Measurements from ENCODE around the gene RBMX.
"Not testable (repeated sequence)": the region's sequence is repeated elsewhere in the genome, so short reads cannot be mapped to it uniquely, and the experiment has no call there.

The RBMX gene

GRCh38 chrX:136874114-136874513 is 6.4 kb downstream of the RBMX start:
- DNase-seq = not testable (repeated sequence)

- DNase-seq = not testable (repeated sequence)
These were observed 7.3 kb downstream of the RBMX start for GRCh38 chrX:136873210-136873609.

GRCh38 chrX:136872091-136872700 is 8.3 kb downstream of the RBMX start:
- DNase-seq = no peak

GRCh38 chrX:136870064-136870463 is 10.5 kb downstream of the RBMX start:
- no peak for DNase-seq

DNA sequence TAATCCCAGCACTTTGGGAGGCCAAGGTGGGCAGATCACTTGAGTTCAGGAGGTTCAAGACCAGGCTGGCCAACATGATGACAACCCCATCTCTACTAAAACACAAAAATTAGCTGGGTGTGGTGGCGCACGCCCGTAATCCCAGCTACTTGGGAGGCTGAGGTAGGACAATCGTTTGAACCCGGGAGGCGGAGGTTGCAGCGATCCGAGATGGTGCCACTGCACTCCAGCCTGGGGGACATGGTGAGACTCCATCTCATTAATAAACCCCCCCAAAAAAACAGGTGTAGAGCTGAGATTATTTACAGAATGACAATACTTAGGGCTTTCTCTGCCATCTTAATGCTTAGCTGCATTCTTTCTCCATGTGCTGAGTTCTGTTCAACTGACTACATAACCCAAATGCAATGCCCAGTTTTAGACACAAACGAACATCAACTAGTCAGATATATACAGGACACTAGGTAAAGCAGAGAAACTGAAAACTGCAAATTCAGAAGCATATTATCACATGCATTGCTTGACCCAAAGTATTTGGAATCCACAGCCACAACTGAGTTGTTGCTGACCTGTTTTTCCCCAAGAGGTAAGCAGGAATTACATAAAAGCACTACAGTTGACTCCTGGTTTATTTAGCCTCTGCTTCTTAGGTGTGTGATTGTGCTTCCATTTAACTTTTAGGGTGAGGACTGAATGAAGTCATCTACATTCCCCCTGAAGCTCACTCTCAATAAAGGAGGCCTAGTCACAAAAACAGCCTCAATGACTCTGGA is 12.1 kb downstream of the RBMX start:
- no peak for DNase-seq

DNA sequence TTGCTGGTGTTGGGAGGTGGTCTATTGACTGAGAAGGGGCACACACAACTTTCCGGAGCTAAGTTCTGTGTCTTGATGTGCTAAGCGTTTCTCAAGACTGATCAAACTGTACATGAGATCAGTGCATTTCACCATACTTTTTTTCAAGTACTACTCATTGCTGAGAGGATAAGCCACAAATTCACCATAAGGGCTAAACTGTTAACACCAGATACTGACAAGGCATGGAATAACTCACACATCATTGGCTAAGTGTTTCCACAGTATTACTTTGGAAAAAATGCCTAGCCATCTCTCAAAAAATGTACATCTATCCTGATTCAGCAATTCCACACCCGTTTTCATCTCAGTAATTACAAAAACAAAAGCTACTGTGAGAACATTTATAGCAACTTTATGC is 13.0 kb downstream of the RBMX start:
- DNase-seq = no peak

DNA sequence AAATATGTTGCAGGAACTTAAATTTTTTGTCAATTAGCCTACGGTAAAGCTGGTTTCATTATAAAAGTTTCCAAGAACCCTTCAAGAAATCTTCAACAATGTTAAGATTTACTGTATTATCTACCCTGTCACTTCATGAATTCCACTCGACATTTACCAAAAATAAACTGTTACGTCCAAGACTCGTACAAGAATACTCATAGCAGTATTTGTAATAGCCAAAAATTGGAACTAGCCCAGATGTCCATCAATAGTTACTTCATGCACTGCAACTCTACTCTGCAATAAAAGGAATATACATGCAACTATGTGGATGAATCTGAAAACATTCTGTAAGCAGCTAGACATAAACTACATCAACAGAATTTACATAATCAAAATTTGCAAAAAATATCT is 13.4 kb downstream of the RBMX start:
- no peak for DNase-seq

DNA sequence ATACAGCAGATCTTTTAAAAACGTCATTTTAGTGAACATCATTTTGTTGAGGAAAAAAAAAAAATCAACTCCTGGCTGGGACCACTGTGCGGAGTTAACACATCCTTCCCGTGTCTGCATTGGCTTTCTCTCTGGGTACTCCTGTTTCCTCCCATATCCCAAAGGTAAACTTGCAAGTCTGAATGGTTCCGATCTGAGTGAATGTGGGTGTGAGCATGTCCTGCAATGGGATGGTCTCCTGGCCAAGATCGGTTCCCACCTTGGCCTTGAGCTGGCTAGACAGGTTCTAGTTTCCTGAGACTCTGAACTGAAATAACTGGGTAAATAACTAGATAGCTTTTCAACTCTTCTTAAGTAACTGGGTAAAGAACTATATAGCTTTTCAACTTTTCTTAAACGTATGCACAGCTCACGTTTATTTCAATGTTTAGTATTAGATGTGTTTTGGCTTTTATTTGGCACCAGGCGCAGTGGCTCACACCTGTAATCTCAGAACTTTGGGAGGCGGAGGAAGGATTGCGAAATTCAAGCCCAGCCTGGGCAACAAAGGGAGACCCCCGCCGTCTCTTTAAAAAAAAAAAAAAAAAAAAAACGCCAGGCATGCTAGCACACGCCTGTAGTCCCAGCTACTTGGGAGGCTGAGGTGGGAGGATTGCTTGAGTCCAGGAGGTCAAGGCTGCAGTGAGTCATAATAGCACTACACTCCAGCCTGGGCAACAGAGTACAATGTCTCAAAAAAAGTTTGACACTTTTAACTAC is 14.0 kb downstream of the RBMX start:
- DNase-seq = no peak

GRCh38 chrX:136865270-136866158 is 15.0 kb downstream of the RBMX start:
- DNase-seq = peak; percentile 27 to 50

- DNase-seq = no peak
These were observed 16.7 kb downstream of the RBMX start for GRCh38 chrX:136863826-136864225.

DNA sequence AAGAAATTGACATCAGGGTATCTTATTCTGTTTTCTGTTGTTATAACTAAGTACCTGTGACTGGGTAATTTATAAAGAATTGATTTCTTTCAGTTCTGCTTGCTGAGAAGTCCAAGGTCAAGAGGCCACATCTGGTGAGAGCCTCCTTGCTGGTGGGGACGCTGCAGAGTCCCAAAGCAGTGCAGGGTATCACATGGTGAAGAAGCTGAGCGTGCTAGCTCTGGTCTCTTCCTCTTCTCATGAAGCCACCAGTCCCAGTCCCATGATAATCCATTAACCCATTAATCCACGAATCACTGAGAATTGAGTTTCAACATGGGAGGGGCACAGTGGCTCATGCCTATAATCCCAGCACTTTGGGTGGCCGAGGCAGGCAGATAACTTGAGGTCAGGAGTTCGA is 18.0 kb downstream of the RBMX start:
- DNase-seq = no peak

- no peak for DNase-seq
These were observed 18.6 kb downstream of the RBMX start for GRCh38 chrX:136861877-136862276.

GRCh38 chrX:136858007-136858756 is 22.3 kb downstream of the RBMX start:
- DNase-seq = no peak

GRCh38 chrX:136856551-136856950 is 24.0 kb downstream of the RBMX start:
- DNase-seq = no peak

DNA sequence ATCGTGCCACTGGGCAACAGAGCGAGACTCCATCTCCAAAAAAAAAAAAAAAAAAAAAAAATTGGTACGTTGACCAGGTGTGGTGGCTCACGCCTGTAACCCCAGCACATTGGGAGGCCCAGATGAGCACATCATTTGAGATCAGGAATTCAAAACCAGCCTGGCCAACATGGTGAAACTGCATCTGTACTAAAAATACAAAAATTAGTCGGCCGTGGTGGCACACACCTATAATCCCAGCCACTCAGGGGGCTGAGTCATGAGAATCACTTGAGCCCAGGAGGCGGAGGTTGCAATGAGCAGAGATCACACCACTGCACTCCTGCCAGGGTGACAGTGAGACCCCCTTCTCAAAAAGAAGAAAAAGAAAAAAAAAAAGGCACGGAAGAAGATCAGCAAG is 24.5 kb downstream of the RBMX start:
- DNase-seq = no peak

GRCh38 chrX:136851526-136851925 is 29.0 kb downstream of the RBMX start:
- no peak for DNase-seq

GRCh38 chrX:136850441-136851175 is 29.9 kb downstream of the RBMX start:
- no peak for DNase-seq

DNA sequence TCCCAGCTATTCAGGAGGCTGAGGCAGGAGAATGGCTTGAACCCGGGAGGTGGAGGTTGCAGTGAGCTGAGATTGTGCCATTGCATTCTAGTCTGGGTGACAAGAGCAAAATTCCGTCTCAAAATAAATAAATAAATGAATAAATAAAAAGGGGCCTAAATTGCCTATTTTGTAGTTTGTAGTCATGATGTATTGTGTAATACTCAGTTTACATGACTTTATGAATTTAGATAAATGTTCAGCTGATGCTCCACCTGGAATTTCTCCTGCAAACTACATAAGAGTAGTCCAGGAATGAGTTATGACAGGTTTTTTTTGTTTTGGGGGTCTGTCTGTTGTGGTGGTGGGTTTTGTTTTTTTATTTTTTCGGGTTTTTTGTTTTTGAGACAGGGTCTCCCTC is 31.1 kb downstream of the RBMX start:
- DNase-seq = no peak

DNA sequence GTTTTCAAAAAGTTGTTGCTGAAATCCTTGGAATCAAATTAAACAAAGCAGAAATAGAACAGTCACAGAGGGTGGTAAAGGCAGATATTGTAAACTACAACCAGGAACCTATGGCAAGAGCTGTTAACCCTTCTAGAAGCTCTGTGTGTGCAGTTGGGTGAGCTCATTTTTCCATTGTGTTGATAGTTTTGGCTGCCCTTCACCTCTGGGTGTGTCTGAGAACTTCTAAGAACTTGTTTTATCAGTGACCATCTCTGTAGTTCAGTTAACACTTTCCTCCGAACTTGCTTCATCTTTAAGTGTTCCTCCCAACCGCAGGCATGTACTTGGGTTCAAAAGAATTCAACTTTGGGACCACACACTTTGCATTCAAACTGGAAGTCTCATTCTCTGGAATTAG is 32.7 kb downstream of the RBMX start:
- DNase-seq = no peak

DNA sequence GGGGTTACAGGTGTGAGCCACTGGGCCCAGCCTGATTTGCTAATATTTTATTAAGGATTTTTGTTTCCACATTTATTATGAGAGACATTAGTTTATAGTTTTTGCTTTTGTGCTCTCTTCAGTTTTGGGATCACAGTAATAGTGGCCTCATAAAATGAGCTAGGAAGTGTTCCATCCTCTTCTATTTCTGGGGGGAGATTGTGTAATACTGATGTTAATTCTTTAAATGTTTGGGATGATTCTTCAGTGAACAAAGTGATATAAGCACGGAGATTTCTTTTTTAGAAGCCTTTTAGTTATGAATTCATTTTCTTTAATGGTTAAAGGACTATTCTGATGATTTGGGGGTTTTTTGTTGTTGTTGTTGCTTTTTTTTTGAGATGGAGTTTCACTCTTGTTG is 41.3 kb downstream of the RBMX start:
- no peak for DNase-seq

DNA sequence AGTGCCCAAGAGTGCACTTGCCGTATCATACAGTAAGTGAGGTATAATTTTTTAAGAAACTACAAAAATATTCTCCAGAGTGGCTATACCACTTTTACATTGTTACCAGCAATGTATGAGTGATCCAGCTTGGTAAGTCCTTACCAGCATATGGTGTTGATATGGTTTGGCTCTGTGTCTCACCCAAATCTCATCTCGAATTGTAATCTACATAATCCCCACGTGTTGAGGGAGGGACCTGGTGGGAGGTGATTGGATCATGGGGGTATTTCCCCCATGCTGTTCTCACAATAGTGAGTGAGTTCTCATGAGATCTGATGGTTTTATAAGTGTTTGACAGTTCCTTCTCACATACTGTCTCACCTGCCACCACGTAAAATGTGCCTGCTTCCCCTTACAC is 44.8 kb downstream of the RBMX start:
- DNase-seq = no peak

- no peak for DNase-seq
These were observed 51.1 kb downstream of the RBMX start for GRCh38 chrX:136829413-136829812.

Measured in activated CD4-positive, alpha-beta T cell treated with anti-CD3 and anti-CD28 coated beads, Interleukin-2, amount 50 U/mL, for 48 hours (primary cell).